Uterine smooth muscle cell (primary cell): ENCODE results near the gene PPM1H. TPM values are rescaled to one million over a fixed set of nuclear protein-coding genes. Genes with fewer than 3 reads are reported as not detected.

Experiments used
- total RNA-seq: library from RNA; depleted of rRNA; stranded (reverse); fragments of >200 nt; gene quantifications from 2 replicates; pipeline ENCODE4 v1.2.3, GENCODE V29; 2014

Gene PPM1H
- total RNA-seq, result 0.22 and 1.00 TPM in 2 replicates

GRCh38 chr12:62934799-62935674, at the start of gene PPM1H:
Gene PPM1H (minus strand): TSS chr12:62935150. CDS start chr12:62934736, 414 bp downstream.

Other genes starting within 250 kb of the PPM1H start
- gene AVPR1A, start 216.1 kb upstream of the PPM1H start, total RNA-seq, result 0.37 and 0.89 TPM in 2 replicates